ENCODE results near the gene PRR5. TPM values are rescaled to one million over a fixed set of nuclear protein-coding genes. Genes with fewer than 3 reads are reported as not detected.

The PRR5 gene
- total and polyA plus RNA-seq, 2 donors from 2014 or later = 24.0 to 46.0 TPM

- Histone ChIP-seq H3K9ac (ENCODE audit: low read length in 3 of 3) (no peak overlapping the region), H3K27ac (ENCODE audit: low read depth in 2 of 2, low read length in 2 of 2) (no peak overlapping the region), H3K4me3 (ENCODE audit: low read length in 3 of 3) (no peak overlapping the region), H3K9me3 (ENCODE audit: control insufficient read depth in 2 of 3, insufficient read depth in 1 of 3, low read length in 3 of 3) (no peaks in the 10 kb centered on the region), H3K4me1 (ENCODE audit: control insufficient read depth in 2 of 3, insufficient read depth in 2 of 3, low read depth in 1 of 3, low read length in 3 of 3) (peaks cover 0 to 13% (median 0%) of the 10 kb centered on the region in 3 donors), H3K36me3 (ENCODE audit: control insufficient read depth in 2 of 3, insufficient read depth in 3 of 3, low read length in 3 of 3) (peaks cover 2 to 7% (median 3%) of the 10 kb centered on the region in 3 donors), H3K27me3 (ENCODE audit: control insufficient read depth, insufficient read depth, low read length) (no peaks in the 10 kb centered on the region)
- FAIRE-seq = no peak
- TF ChIP-seq CTCF (IDR thresholded peaks at IDR 0.05; ENCODE audit: borderline replicate concordance, extremely low read depth, insufficient read depth) = no peak
- intact Hi-C loops (cut with DNase I) = no loop called here
- no peak for DNase-seq
Observed at GRCh38 chr22:44731357-44731970, 29.5 kb downstream of the PRR5 start.

DNA sequence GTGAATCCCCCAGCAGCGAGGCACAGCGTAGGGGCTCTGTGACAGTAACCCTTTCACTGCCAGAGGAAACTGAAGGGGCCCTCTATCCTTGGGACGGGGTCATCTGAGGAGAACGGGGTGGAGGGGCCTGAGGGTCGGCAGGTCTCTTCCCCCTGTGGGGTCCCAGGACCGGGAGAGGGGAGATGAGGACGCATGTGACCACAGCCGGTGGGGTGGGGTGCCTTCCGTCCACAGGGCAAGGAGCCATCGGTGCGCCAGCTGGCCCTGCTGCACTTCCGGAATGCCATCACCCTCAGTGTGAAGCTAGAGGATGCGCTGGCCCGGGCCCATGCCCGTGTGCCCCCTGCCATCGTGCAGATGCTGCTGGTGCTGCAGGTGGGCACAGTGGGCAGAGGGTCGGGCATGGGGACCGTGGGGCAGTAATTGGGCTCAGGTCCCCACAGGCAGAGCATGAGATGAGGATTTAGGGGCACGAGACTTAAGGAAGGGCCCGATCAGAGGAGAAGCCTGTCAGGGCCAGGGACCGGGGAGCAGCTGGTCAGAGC, 30.1 kb downstream of the PRR5 start:
- no peak overlapping the region for H3K4me3 ChIP-seq (ENCODE audit: low read length in 3 of 3)
- TF ChIP-seq CTCF (IDR thresholded peaks at IDR 0.05; ENCODE audit: borderline replicate concordance, extremely low read depth, insufficient read depth) = no peak
- peak in 1 of 5 donors; percentile 71 for DNase-seq

DNA sequence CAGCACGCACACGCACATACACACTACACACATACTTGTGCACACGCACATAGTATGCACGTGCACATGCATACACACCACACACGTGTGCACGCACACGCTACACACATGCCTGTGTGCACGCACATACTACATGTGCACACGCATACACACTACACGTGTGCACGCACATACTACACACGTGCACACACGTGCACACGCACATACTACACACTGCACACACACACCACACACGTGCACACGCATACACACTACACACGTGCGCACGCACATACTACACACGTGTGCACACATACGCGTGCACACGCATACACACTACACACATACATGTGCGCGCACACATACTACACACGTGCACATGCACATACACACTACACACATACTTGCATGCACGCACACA, 30.7 kb downstream of the PRR5 start:
- H3K9ac ChIP-seq (ENCODE audit: low read length in 3 of 3) = no peak overlapping the region
- intact Hi-C loops (cut with DNase I) = no loop called here
- no peak overlapping the region for H3K27ac ChIP-seq (ENCODE audit: low read depth in 2 of 2, low read length in 2 of 2)
- H3K9me3 ChIP-seq (ENCODE audit: control insufficient read depth in 2 of 3, insufficient read depth in 1 of 3, low read length in 3 of 3) = no peaks in the 10 kb centered on the region
- peaks cover 0 to 14% (median 0%) of the 10 kb centered on the region in 3 donors for H3K4me1 ChIP-seq (ENCODE audit: control insufficient read depth in 2 of 3, insufficient read depth in 2 of 3, low read depth in 1 of 3, low read length in 3 of 3)
- TF ChIP-seq CTCF (IDR thresholded peaks at IDR 0.05; ENCODE audit: borderline replicate concordance, extremely low read depth, insufficient read depth) = no peak
- H3K4me3 ChIP-seq (ENCODE audit: low read length in 3 of 3) = peak overlapping the region in 1 of 3 donors; percentile 6
- DNase-seq = no peak
- H3K27me3 ChIP-seq (ENCODE audit: control insufficient read depth, insufficient read depth, low read length) = no peaks in the 10 kb centered on the region
- peaks cover 2 to 6% (median 3%) of the 10 kb centered on the region in 3 donors for H3K36me3 ChIP-seq (ENCODE audit: control insufficient read depth in 2 of 3, insufficient read depth in 3 of 3, low read length in 3 of 3)
- no peak for FAIRE-seq

More for the DNA sequence above, 30.1 kb downstream of the PRR5 start:
- Histone ChIP-seq H3K36me3 (ENCODE audit: control insufficient read depth in 2 of 3, insufficient read depth in 3 of 3, low read length in 3 of 3) (peaks cover 2 to 6% (median 3%) of the 10 kb centered on the region in 3 donors), H3K9ac (ENCODE audit: low read length in 3 of 3) (no peak overlapping the region), H3K9me3 (ENCODE audit: control insufficient read depth in 2 of 3, insufficient read depth in 1 of 3, low read length in 3 of 3) (no peaks in the 10 kb centered on the region), H3K4me1 (ENCODE audit: control insufficient read depth in 2 of 3, insufficient read depth in 2 of 3, low read depth in 1 of 3, low read length in 3 of 3) (peaks cover 0 to 13% (median 0%) of the 10 kb centered on the region in 3 donors), H3K27me3 (ENCODE audit: control insufficient read depth, insufficient read depth, low read length) (no peaks in the 10 kb centered on the region), H3K27ac (ENCODE audit: low read depth in 2 of 2, low read length in 2 of 2) (no peak overlapping the region)
- intact Hi-C loops (cut with DNase I) = no loop called here
- FAIRE-seq = no peak
